ENCODE data around the gene BORCS5. TPM values are rescaled to one million over a fixed set of nuclear protein-coding genes. Genes with fewer than 3 reads are reported as not detected.

BORCS5 gene
- polyA plus RNA-seq, 3 donors, result 5.9 to 11.4 (median 7.9) TPM

DNA sequence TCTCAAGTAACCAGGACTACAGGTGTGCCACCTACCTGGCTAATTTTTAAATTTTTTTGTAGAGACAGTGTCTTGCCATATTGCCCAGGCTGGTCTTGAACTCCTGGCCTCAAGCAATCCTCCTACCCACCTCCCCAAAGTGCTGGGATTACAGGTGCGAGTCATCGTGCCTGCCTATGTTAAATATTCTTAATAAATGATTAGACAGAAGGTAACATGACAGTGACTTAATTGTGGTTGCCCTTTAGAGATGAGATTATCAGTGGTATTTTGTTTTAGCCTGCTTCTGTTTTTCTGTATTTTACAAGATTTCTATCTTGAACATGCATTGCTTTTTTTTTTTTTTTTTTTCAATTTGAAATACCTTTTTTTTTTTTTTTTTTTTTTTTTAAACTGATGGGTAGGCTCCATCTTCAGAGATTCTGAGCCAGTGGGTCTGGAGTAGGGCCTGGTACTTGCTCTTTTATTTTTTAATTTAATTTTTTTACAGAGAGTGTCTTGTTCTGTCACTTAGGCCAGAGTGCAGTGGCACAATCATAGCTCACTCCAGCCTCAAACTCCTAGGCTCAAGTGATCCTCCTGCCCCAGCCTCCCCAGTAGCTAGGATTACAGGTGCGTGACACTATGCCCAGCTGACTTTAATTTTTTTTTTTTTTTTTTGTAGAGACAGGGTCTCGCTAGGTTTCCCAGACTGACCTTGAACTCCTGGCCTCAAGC lies 88.4 kb downstream of the BORCS5 start:
- no peak overlapping the region for H3K27ac ChIP-seq (ENCODE audit: low read depth, low read length)
- WGBS, 3 donors, result 88 to 97% (median 96%) methylated on average over 4 of the region's 4 CpGs

DNA sequence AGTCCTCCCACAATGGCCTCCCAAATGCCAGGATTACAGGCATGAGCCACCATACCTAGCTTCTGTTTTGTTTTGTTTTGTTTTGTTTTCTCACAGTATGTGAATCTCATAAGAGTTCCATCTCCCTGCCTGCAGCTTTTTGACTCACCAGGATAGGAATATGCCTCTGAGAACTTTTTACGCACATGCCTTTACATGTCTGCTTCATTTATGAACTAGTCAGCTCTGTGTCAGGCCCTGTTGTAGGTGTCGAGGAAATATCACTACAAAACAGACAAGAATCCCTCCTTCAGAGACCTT lies 89.0 kb downstream of the BORCS5 start:
- no peak overlapping the region for H3K27ac ChIP-seq (ENCODE audit: low read depth, low read length)
- 97 to 99% (median 98%) methylated on average over 2 of the region's 2 CpGs for WGBS, 3 donors

DNA sequence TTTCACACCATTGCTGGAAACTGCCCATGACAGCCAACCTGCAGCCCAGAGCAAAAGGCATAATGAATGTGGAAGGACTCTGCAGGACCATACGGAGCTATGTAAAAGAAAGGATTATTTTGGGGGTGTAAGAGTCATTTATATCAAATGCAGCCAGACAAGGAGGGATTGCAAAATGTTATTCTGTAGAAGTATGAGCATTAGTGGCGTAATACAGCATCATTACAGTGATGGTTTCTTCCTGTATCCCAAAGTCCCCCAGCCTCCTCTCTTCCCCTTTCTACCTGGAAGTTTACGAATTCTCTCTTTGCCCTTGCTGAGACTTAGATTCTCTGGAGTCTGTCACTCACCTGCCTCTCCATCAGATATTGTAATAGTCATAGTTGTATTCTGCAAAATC lies 89.9 kb downstream of the BORCS5 start:
- WGBS, 3 donors, result 59 to 89% (median 68%) methylated on average over 3 of the region's 3 CpGs
- no peak overlapping the region for H3K27ac ChIP-seq (ENCODE audit: low read depth, low read length)

DNA sequence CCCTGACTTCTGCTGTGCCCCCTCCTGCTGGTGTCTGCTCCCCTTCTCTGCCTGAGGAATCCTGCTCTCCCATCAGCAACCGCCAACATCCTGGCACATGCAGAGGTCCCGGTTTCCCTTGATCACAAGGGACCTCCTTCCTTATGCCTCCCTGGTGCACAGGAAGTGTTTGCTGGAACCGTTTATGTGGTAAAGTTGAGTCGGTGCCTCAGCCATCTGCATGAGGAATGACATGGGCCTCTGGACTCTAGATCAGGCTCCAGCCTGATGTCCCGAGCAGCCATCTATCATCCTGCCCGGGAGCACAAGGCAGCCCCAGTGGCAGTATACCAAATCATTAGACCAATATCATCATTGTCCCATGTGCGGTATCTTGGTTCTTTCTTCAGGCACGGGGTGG lies 90.4 kb downstream of the BORCS5 start:
- 41 to 69% (median 45%) methylated on average over 8 of the region's 8 CpGs for WGBS, 3 donors
- no peak overlapping the region for H3K27ac ChIP-seq (ENCODE audit: low read depth, low read length)

DNA sequence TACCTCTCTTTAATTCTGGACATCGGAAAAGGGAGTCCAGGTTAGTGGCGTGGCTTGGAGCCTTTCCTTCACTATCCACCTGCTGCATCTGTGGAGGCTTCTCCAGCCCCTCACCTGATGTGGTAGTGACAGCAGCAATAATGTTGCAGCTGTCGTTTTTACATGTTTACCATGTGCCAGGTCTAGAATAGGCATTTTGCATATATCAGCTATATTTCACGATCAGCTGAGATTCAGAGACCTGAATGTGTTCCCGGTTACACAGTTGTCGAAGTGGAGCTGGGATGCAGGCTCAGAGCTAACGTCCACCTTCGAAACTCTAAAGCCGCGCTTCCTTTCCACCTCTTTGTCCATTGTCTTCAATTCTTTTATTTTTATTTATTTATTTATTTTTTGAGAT lies 91.0 kb downstream of the BORCS5 start:
- WGBS, 3 donors, result 93 to 96% (median 94%) methylated on average over 10 of the region's 10 CpGs

DNA sequence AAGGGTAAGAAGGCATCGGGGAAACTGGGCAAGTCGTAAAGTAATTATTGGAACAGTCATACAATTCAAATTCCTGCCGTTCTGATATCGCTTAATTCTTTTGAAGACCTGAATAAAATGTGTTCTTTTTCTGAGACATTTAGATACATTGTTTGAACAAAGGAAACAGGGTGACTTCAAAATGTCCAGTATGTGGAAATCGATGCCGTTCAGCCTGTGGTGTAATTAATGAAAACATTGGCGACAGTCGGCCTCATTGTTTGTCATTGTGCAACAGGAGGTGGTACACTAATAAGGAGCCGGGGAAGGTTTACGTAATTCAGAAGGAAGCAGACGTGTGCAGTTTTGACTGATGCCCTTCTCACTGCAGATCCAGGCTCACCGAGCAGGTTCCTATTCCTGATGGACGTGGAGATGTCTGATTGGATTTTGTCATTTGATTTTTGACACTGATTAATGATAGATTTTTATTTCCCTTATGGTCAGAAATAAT lies 92.7 kb downstream of the BORCS5 start:
- WGBS, 3 donors, result 42 to 47% (median 44%) methylated on average over 13 of the region's 13 CpGs
- no peak overlapping the region for H3K27ac ChIP-seq (ENCODE audit: low read depth, low read length)

More for the DNA sequence above, 91.0 kb downstream of the BORCS5 start:
- H3K27ac ChIP-seq (ENCODE audit: low read depth, low read length), result no peak overlapping the region

DNA sequence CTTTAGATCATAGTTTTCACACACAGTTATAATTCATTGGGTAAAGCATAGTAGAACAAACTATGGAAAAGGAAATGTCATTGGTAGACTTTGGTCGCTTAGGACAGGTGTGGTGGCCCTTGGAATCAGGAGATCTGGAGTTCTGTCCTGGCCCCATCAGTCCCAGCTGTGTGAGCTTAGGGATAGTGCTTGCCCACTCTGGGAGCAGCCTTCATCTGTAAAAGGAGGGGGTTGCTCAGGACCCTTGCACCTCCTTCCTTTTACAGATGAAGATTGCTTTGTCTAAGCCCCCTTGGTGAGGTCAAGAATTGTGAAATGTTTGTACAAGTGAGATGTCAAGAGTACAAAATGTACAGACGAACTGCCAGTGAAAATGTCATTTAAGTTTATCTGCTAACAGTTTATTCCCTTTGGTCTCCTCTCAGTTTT lies 93.2 kb downstream of the BORCS5 start:
- no peak overlapping the region for H3K27ac ChIP-seq (ENCODE audit: low read depth, low read length)
- 53 to 72% (median 71%) methylated on average over 2 of the region's 2 CpGs for WGBS, 3 donors

DNA sequence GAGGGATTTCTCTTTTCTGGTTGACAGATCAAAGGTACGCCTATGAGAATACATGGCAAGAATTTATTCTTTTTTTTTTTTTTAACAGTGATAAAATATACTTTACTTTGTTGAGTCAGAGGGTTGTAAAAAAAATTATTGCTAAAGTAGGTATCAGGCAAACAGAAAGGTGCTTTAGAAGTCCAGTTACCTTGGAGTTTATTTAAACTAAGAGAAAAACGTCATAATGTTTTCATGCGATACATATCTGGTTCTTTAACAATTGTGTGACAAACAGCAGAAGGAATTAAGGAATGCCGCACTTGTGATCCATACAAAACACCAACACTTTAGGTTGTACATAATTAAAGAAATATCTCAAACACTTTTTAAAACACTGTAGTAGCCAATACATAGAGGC lies 94.2 kb downstream of the BORCS5 start:
- WGBS, 3 donors, result 44 to 91% (median 91%) methylated on average over 4 of the region's 4 CpGs
- no peak overlapping the region for H3K27ac ChIP-seq (ENCODE audit: low read depth, low read length)

DNA sequence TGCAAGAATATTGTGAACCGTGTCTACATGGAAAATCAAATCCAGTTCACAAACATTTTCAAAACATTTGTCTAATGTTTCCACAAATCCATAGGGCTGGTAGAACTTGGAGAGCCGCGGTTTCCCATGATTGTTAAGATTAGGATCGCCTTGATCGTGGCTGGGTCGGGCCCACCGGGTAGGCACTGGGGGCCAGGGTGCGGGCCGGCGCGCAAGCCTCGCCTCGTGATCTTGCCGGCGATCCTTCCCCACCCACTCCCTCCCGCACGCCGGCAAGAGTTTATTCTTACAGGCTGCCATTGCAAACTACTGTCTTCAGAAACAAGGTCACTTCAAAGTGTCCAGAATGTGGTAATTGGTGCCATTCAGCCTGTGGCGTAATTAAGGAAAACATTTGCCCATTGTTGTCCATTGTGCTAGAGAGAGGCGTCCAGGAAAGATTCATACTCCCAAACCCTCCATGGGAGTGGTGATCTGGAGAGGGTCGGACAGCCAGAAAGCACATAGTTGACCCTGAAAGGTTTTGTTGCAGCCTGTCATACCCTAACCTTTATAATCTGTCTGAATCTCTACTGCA lies 95.5 kb downstream of the BORCS5 start:
- 95 to 98% (median 95%) methylated on average over 21 of the region's 21 CpGs for WGBS, 3 donors

DNA sequence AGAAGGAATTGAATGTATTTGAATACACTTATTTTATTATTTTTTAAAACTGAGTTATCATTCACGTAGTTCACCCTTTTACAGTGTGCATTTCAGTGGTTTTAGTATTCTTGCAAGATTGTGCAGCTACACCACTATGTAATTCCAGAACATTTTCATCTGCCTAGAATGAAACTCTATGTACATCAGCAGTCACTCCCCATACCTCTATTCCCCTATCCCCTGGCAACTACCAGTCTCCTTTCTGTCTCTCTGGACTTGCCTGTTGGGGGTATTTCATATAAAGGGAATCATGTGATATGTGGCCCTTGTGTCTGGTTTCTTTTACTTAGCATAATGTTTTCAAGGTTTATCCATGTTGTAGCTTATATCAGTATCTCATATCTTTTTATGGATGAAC lies 96.8 kb downstream of the BORCS5 start:
- 94 to 100% (median 97%) methylated on average over 1 of the region's 1 CpG for WGBS, 3 donors
- no peak overlapping the region for H3K27ac ChIP-seq (ENCODE audit: low read depth, low read length)

More for the DNA sequence above, 95.5 kb downstream of the BORCS5 start:
- no peak overlapping the region for H3K27ac ChIP-seq (ENCODE audit: low read depth, low read length)

DNA sequence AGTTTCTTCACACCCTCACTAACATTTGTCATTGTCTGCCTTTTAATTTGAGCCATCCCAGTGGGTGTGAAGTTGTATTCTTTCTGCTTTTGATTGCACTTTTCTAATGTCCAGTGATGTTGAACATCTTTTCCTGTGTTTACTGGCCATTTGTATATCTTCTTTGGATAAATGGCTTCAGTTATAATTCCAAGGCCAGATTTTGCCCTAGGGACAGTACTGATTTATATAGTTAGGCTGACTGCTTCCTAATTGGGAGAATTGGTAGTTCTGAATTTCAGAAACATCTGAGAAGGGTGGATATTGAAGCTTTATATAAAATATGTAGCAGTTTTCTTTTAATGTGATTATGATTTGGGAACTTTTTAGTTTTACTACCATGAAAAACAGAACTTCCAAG lies 97.4 kb downstream of the BORCS5 start:
- no peak overlapping the region for H3K27ac ChIP-seq (ENCODE audit: low read depth, low read length)

DNA sequence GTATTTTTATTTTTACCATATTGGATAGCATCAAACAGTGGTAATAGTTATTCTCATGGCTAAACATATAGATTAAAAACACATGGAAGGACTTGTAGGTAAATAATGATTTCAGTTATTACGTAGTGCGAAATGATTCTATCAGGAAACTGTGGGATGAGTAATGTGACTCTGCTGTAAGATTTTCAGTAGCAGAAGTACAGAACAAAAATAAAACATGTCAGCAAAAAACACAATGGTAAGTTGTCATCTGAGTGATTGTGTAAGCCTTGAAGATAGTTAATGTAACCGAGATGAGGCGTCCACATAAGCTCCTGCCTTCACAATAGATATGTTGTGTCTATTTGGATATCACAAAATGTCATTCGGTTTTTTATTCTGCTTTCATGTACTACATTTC lies 99.8 kb downstream of the BORCS5 start:
- 46 to 90% (median 50%) methylated on average over 5 of the region's 5 CpGs for whole genome bisulfite sequencing, 3 donors
- no peak overlapping the region for H3K27ac ChIP-seq (ENCODE audit: low read depth, low read length)

DNA sequence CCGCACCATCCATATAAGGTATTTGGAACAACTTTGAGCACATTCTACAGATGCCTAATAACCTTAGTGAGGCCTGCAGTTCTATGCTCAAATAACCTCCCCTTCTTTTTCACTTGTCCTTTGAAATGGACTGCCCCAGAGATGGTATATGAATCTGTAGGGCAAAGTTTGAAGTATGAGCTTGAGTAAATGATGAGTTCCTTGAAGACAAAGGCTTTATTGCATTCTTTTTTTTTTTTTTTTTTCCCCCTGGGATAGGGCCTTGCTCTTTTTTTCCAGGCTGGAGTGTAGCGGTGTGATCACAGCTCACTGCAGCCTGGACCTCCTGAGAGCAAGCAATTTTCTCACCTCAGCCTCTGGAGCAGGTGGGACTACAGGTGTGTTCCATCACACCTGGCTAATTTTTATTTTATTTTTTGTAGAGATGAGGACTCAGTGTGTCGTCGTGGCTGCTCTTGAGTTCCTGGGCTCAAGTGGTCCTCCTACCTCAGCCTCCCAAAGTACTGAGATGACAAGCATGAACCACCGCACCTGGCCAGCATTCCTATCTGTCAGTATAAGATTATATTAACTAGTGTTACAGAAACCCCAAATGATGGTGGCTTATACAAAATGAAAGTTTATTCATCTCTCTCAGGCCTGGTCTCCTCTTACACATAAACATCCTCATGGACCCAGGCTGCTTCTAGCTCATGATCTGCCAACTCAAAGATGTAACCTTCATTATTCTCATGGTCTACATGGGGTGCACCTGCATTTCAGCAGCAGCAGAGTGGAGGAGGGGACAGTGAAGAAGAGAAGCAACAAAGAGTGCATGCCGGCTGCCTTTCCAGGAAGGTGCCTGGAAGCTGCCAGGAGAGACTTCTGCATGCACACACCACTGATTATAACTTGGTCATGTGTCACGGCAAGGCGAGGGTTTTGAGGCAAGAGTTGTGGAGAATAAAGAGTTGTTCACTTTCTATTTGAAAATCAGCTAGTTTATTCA lies 104.4 kb downstream of the BORCS5 start:
- H3K27ac ChIP-seq (ENCODE audit: low read depth, low read length), result no peak overlapping the region
- 90 to 92% (median 92%) methylated on average over 8 of the region's 8 CpGs for WGBS, 3 donors

DNA sequence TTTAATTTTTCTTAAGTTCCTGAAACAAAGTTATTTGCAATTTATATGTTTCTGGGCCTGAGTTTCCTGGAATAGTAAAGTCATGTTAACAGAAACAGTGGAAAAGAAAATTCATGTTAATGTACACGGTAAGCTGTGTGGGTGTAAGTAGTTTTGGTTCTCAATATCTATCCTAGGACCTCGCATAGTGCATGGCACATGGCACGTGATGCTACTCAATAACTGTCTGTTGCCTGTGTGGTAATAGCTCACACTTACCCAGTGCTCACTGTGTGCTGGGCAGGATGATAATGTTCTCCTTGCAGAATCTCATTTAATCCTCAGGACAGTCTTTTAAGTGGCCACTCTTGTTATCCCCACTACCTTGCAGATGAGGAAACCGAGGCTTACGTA lies 105.0 kb downstream of the BORCS5 start:
- WGBS, 3 donors, result 78 to 91% (median 91%) methylated on average over 5 of the region's 5 CpGs
- no peak overlapping the region for H3K27ac ChIP-seq (ENCODE audit: low read depth, low read length)

DNA sequence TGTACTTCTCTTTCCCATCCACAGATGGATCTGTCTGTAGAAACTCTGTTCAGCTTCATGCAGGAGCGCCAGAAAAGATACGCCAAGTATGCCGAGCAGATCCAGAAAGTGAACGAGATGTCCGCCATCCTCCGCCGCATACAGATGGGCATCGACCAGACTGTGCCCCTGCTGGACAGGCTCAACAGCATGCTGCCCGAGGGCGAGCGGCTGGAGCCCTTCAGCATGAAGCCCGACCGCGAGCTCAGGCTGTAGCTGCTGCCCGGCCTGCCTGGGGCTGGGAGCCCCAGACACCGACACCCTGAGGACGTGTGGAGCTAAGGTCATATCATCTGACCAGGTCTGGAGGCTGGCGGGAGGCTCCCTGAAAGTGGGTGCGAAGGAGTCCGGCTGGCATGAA lies 108.6 kb downstream of the BORCS5 start:
- H3K27ac ChIP-seq (ENCODE audit: low read depth, low read length), result no peak overlapping the region
- 91 to 97% (median 96%) methylated on average over 20 of the region's 20 CpGs for WGBS, 3 donors

DNA sequence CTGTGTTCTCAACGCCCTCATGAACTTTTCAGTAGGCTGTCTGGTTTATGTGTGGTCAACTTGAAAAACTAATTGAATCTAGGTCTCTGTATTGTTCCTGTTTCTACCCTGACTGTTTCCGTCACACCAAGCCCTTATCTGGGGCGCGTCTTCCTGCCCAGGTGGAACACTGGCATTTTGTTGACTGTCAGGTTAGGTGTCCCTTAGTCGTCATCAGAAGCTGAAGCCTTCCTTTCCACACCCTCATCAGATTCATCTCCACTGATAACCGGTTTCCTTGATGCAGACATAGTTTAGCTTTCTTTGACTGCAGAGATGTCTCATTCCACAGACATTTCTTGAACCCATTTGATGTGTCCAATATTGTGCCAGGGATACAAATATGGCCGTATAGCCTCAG lies 109.3 kb downstream of the BORCS5 start:
- 59 to 87% (median 67%) methylated on average over 7 of the region's 7 CpGs for WGBS, 3 donors

DNA sequence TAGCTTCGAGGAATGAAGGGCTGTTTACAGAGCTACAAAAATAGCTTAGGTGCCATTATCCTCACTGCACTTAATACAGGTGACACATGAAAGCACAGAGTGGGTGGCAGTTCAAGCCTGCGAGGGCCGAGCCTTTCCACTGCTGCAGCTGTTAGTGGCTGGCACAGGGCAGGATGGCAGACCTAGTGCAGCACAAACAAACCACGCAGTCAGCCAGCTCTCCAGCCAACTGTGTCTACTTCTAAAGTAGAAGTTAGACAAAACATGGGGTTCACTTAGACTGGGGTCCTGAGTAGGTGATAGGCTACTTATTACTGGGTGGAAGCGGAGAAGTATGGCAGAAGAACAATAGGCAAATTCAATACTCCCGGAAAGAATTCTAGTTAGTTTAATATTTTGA lies 110.4 kb downstream of the BORCS5 start:
- H3K27ac ChIP-seq (ENCODE audit: low read depth, low read length), result no peak overlapping the region
- WGBS, 3 donors, result 75 to 87% (median 84%) methylated on average over 6 of the region's 6 CpGs

More for the DNA sequence above, 109.3 kb downstream of the BORCS5 start:
- H3K27ac ChIP-seq (ENCODE audit: low read depth, low read length), result no peak overlapping the region

DNA sequence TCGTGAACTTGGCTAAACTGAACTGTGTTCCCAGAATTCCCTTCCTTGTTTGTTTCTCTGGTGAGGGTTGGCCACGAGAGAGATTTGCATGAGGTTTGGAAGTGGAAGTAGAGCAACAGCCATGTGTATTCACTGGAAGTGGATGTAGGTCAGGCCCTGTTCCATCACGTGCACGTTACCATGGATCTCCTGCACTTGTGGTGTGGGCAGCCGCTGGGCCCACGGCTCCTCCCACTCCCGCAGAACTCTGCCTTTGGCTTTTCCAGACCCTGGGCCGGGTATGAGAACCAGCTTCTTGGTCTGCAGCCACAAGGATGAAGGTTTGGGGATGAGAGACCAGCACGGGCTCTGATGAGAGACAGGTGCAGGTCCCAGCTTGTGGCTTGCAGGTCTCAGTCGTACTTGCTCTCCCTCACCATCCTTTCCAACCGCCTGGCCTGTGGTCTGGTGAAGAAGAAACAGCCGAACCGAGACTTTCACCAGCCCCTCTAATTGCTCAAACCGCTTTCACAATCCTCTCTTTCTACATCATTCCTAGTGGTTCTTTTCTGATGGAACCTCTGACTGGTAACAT lies 110.9 kb downstream of the BORCS5 start:
- no peak overlapping the region for H3K27ac ChIP-seq (ENCODE audit: low read depth, low read length)
- WGBS, 3 donors, result 49 to 91% (median 58%) methylated on average over 14 of the region's 14 CpGs

DNA sequence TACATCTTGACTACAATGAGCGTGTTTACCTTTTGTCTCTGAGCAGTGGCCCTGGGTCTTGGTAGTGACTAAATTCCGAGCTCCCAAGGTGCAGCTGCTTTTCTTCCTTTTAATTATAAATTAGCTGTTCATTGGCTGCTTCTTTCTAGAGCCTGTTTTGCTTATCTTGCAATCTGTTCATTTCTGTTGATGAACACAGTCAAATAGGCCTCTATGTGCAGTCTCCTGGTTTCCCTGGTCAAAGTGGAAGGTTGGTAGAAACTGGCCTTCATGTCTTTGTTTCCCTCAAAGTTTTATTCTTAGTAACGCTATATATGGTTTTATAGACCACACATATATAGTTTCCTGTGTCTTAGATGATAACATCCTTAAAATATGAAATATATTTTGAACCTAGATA lies 111.7 kb downstream of the BORCS5 start:
- no peak overlapping the region for H3K27ac ChIP-seq (ENCODE audit: low read depth, low read length)
- WGBS, 3 donors, result 84 to 92% (median 86%) methylated on average over 3 of the region's 3 CpGs

Measured in adipose tissue (tissue), 3 donors.